DOHH2 (cell line): ENCODE data around the gene PLA2G2E.

Experiments
- CTCF ChIP-seq: fragments of 200-600 bp; sonication (generic); IDR thresholded peaks from one replicate; pipeline ENCODE4 v1.5.1; 2014; ENCODE audit warnings: antibody characterized with exemption, mild to moderate bottlenecking, low read depth, low read length; ENCODE audit not compliant: poor library complexity, severe bottlenecking
- EZH2phosphoT487 ChIP-seq: fragments of 200-600 bp; sonication (generic); IDR thresholded peaks from 2 replicates; pipeline ENCODE4 v1.6.1; 2017; ENCODE audit warnings: borderline replicate concordance, mild to moderate bottlenecking, antibody characterized with exemption, low read length, moderate library complexity, mixed read lengths

- TF ChIP-seq CTCF (no peak), EZH2phosphoT487 (no peak)
These were observed 17.2 kb upstream of the PLA2G2E start for GRCh38 chr1:19940486-19941205.
